Bronchial epithelial cell (primary cell): ENCODE data around the gene CYP4F12. TPM values are rescaled to one million over a fixed set of nuclear protein-coding genes. Genes with fewer than 3 reads are reported as not detected.
A peak's percentile ranks its signal among the peaks of the same experiment; 100 is the strongest.

Experiments used
- DNase-seq: peaks from one replicate; pipeline ENCODE4 v3.0.0-alpha.2; 2010; ENCODE audit warnings: low read depth
- FAIRE-seq: peaks from 2 replicates; lab custom pipeline; 2011; peaks lifted over from hg19 to GRCh38; lab: Jason Lieb, UNC
- H3K27me3 ChIP-seq: 2 replicates; pipeline ENCODE4 v1.5.1; 2011; ENCODE audit warnings: low read length; ENCODE audit not compliant: control insufficient read depth, insufficient read depth
- H3K36me3 ChIP-seq: 2 replicates; pipeline ENCODE4 v1.5.1; 2011; ENCODE audit warnings: low read length; ENCODE audit not compliant: control insufficient read depth, insufficient read depth
- H3K4me3 ChIP-seq: 2 replicates; pipeline ENCODE4 v1.5.1; 2011; ENCODE audit warnings: mild to moderate bottlenecking, low read depth, low read length, control low read depth
- total RNA-seq: library from RNA; depleted of rRNA; stranded (reverse); fragments of >200 nt; gene quantifications from 2 replicates; pipeline ENCODE4 v1.2.1, GENCODE V29; 2014
- TF ChIP-seq, protein P1 (sequence below): IDR thresholded peaks from 2 replicates; pipeline ENCODE4 v1.5.1; 2011; ENCODE audit warnings: mild to moderate bottlenecking, moderate library complexity, low read length, control low read depth, inconsistent platforms; ENCODE audit not compliant: insufficient read depth, severe bottlenecking

CYP4F12 gene
- total RNA-seq, 1 donor from 2014 or later: 2.6 TPM

DNA sequence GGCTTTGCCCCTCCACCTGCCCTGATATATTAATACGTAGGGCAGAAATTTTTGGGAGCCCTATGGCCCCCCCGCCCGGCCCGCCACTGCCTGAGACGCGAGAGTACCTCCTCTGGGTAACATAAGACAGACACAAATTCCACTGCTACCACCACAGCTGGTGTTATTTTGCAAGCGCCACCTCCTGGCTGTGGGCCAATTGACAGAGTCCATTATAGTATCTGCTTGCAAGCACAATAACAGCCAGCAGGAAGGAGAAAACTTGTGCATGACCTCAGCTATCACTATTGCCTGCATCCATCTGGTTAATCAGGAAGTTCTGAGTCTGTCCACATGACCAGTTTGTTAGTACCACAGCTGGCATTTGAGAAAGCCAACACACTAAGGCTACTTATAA is 29.6 kb downstream of the CYP4F12 start:
- peak; percentile 65 for DNase-seq
- TF ChIP-seq, protein P1, sequence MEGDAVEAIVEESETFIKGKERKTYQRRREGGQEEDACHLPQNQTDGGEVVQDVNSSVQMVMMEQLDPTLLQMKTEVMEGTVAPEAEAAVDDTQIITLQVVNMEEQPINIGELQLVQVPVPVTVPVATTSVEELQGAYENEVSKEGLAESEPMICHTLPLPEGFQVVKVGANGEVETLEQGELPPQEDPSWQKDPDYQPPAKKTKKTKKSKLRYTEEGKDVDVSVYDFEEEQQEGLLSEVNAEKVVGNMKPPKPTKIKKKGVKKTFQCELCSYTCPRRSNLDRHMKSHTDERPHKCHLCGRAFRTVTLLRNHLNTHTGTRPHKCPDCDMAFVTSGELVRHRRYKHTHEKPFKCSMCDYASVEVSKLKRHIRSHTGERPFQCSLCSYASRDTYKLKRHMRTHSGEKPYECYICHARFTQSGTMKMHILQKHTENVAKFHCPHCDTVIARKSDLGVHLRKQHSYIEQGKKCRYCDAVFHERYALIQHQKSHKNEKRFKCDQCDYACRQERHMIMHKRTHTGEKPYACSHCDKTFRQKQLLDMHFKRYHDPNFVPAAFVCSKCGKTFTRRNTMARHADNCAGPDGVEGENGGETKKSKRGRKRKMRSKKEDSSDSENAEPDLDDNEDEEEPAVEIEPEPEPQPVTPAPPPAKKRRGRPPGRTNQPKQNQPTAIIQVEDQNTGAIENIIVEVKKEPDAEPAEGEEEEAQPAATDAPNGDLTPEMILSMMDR: no peak
- Histone ChIP-seq H3K27me3 (no peaks in the 10 kb centered on the region), H3K36me3 (no peaks in the 10 kb centered on the region), H3K4me3 (no peak overlapping the region)
- peak; percentile 66 for FAIRE-seq

DNA sequence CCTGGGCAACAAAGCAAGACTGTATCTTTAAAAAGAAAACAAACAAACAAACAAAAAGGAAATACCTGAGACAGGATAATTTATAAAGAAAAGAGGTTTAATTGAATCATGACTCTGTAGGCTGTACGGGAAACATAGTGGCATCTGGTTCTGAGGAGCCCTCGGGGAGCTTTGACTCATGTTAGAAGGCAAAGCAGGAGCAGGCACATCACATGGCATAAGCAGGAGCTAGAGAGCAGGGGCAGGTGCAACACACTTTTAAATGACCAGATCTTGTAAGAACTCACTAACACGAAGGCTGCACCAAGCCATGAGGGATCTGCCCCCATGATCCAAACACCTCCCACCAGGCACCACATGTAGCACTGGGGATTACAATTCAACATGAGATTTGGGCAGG is 41.8 kb downstream of the CYP4F12 start:
- TF ChIP-seq, protein P1: no peak
- FAIRE-seq (no peak), DNase-seq (no peak)
- no peaks in the 10 kb centered on the region for H3K36me3 ChIP-seq
- no peak overlapping the region for H3K4me3 ChIP-seq
- H3K27me3 ChIP-seq: no peaks in the 10 kb centered on the region

DNA sequence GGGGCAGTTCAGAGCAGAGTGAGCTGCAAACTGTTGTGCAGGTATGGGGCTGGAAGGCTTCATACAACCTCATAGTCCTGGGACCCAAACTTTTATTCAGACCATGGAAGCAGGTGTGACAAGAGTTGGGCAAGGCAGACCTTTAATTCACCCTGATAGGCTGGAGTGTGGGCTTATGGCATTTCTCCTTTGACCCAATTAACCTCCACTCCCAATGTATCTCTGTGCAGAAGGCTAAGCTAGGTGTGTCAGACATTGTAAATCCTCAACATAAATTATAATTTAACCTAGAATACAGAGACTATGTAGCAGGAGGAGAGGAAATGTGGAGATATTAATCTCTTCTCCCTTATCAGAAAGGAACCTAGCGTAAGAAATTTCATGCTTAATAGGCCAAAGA is 42.8 kb downstream of the CYP4F12 start:
- TF ChIP-seq, protein P1: no peak
- Histone ChIP-seq H3K27me3 (no peaks in the 10 kb centered on the region), H3K4me3 (no peak overlapping the region), H3K36me3 (no peaks in the 10 kb centered on the region)
- FAIRE-seq: no peak
- no peak for DNase-seq

- DNase-seq (no peak), FAIRE-seq (peak; percentile 55)
- TF ChIP-seq, protein P1: no peak
- Histone ChIP-seq H3K27me3 (no peaks in the 10 kb centered on the region), H3K4me3 (no peak overlapping the region), H3K36me3 (no peaks in the 10 kb centered on the region)
These were observed 44.9 kb downstream of the CYP4F12 start for GRCh38 chr19:15717809-15718208.

DNA sequence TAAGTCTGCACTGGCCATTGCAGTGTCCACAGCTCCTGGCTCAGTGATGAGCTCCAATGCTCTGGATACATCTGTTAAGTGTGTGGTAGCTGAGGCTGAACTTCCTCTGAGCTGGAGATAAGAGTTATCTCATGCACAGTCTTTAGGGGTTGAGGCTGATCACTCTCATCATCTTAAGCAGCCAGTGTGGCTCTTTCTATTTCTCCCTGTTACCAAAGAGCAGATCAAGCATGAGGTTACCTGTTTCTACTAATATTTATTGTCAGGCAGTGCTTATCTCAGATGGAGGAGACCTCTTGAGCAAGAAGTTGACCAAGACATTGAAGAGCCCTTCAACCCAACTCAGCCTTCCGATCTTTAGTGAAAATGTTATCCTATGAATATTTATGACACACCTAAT is 48.4 kb downstream of the CYP4F12 start:
- FAIRE-seq (no peak), DNase-seq (no peak)
- TF ChIP-seq, protein P1: no peak
- no peak overlapping the region for H3K4me3 ChIP-seq
- H3K27me3 ChIP-seq: no peaks in the 10 kb centered on the region
- no peaks in the 10 kb centered on the region for H3K36me3 ChIP-seq

DNA sequence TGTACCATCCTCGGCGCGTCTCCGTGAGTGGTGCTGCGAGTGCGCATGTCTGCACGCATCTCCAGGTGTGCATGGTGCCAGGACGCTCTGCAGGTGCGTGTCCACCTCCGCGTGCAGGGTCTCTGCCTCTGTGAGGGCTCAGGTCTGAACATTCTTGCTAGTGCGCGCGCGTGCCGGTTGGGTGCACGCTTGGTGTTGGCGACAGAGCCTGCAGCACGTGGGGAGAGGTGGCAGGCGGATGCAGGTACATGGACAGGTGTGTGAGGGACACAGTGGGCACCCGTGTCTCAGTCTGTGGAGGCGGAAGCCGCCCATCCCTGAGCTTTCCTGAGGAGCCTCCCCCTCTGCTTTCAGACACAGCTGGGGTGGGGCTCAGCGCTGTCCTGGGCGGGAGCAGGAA is 50.1 kb downstream of the CYP4F12 start:
- no peak for FAIRE-seq
- DNase-seq: no peak
- Histone ChIP-seq H3K27me3 (no peaks in the 10 kb centered on the region), H3K4me3 (no peak overlapping the region), H3K36me3 (no peaks in the 10 kb centered on the region)
- TF ChIP-seq, protein P1: no peak
